Activated naive CD8-positive, alpha-beta T cell treated with anti-CD3 and anti-CD28 coated beads for 36 hours (primary cell): ENCODE results near the gene DTNB. TPM values are rescaled to one million over a fixed set of nuclear protein-coding genes. Genes with fewer than 3 reads are reported as not detected.

ENCODE experiments used
- DNase-seq: peaks from one replicate; pipeline ENCODE4 v3.0.0; 2021
- H3K27ac Mint-ChIP-seq: one replicate; pipeline ENCODE4 v1.8.0; 2022; ENCODE audit warnings: mild to moderate bottlenecking, moderate library complexity, mixed read lengths
- H3K27me3 Mint-ChIP-seq: one replicate; pipeline ENCODE4 v1.8.0; 2022; ENCODE audit warnings: mild to moderate bottlenecking, mixed read lengths
- H3K36me3 Mint-ChIP-seq: one replicate; pipeline ENCODE4 v1.8.0; 2021; ENCODE audit warnings: mild to moderate bottlenecking, mixed read lengths
- H3K4me1 Mint-ChIP-seq: one replicate; pipeline ENCODE4 v1.8.0; 2021; ENCODE audit warnings: mixed read lengths
- H3K4me3 Mint-ChIP-seq: one replicate; pipeline ENCODE4 v1.8.0; 2022; ENCODE audit warnings: mild to moderate bottlenecking, moderate library complexity, mixed read lengths
- H3K9me3 Mint-ChIP-seq: one replicate; pipeline ENCODE4 v1.8.0; 2022; ENCODE audit warnings: mixed read lengths
- total RNA-seq, 2 experiments: library from RNA; stranded (reverse); gene quantifications; one replicate each; pipeline ENCODE4 v1.2.3, GENCODE V29; 2021

The DTNB gene
- total RNA-seq, 2 experiments from 2014 or later: 14.3 to 15.5 TPM

GRCh38 chr2:25379535-25379934 lies 293.8 kb downstream of the DTNB start:
- no peak overlapping the region for H3K4me3 Mint-ChIP-seq
- H3K27ac Mint-ChIP-seq: peak overlapping the region; percentile 99
- no peak for DNase-seq

GRCh38 chr2:25378731-25379490 lies 294.5 kb downstream of the DTNB start:
- Mint-ChIP-seq H3K4me1 (peaks cover 36% of the 10 kb centered on the region), H3K36me3 (peaks cover 11% of the 10 kb centered on the region), H3K4me3 (peak overlapping the region; percentile 44), H3K27me3 (no peaks in the 10 kb centered on the region), H3K9me3 (peaks cover 2% of the 10 kb centered on the region), H3K27ac (peak overlapping the region; percentile 99)
- DNase-seq: no peak

More at GRCh38 chr2:25379535-25379934, 293.8 kb downstream of the DTNB start:
- Mint-ChIP-seq H3K9me3 (peaks cover 2% of the 10 kb centered on the region), H3K36me3 (peaks cover 11% of the 10 kb centered on the region), H3K4me1 (peaks cover 36% of the 10 kb centered on the region), H3K27me3 (no peaks in the 10 kb centered on the region)

GRCh38 chr2:25377822-25378421 lies 295.5 kb downstream of the DTNB start:
- Mint-ChIP-seq H3K27ac (peak overlapping the region; percentile 99), H3K36me3 (peaks cover 11% of the 10 kb centered on the region), H3K4me3 (peak overlapping the region; percentile 82), H3K27me3 (no peaks in the 10 kb centered on the region), H3K4me1 (peaks cover 36% of the 10 kb centered on the region), H3K9me3 (peaks cover 2% of the 10 kb centered on the region)
- no peak for DNase-seq

GRCh38 chr2:25376750-25377621 lies 296.4 kb downstream of the DTNB start:
- DNase-seq: peak; percentile 99
- H3K9me3 Mint-ChIP-seq: peaks cover 2% of the 10 kb centered on the region
- peak overlapping the region; percentile 82 for H3K4me3 Mint-ChIP-seq
- peak overlapping the region; percentile 99 for H3K27ac Mint-ChIP-seq
- H3K4me1 Mint-ChIP-seq: peaks cover 36% of the 10 kb centered on the region
- H3K36me3 Mint-ChIP-seq: peaks cover 11% of the 10 kb centered on the region
- no peaks in the 10 kb centered on the region for H3K27me3 Mint-ChIP-seq

- peak overlapping the region; percentile 94 for H3K27ac Mint-ChIP-seq
- peaks cover 36% of the 10 kb centered on the region for H3K4me1 Mint-ChIP-seq
- H3K27me3 Mint-ChIP-seq: no peaks in the 10 kb centered on the region
- H3K36me3 Mint-ChIP-seq: peaks cover 11% of the 10 kb centered on the region
- no peak for DNase-seq
- H3K9me3 Mint-ChIP-seq: peaks cover 2% of the 10 kb centered on the region
- peak overlapping the region; percentile 64 for H3K4me3 Mint-ChIP-seq
Measured at GRCh38 chr2:25375989-25376545, 297.3 kb downstream of the DTNB start.

- DNase-seq: no peak
- Mint-ChIP-seq H3K9me3 (peaks cover 2% of the 10 kb centered on the region), H3K36me3 (peaks cover 11% of the 10 kb centered on the region), H3K27me3 (no peaks in the 10 kb centered on the region), H3K4me1 (peaks cover 36% of the 10 kb centered on the region), H3K4me3 (no peak overlapping the region), H3K27ac (no peak overlapping the region)
Measured at GRCh38 chr2:25375371-25375988, 297.9 kb downstream of the DTNB start.

- no peaks in the 10 kb centered on the region for H3K27me3 Mint-ChIP-seq
- H3K4me1 Mint-ChIP-seq: peaks cover 31% of the 10 kb centered on the region
- H3K4me3 Mint-ChIP-seq: no peak overlapping the region
- H3K9me3 Mint-ChIP-seq: peaks cover 2% of the 10 kb centered on the region
- no peak for DNase-seq
- peaks cover 11% of the 10 kb centered on the region for H3K36me3 Mint-ChIP-seq
- no peak overlapping the region for H3K27ac Mint-ChIP-seq
Measured at GRCh38 chr2:25374827-25375226, 298.6 kb downstream of the DTNB start.

GRCh38 chr2:25374411-25374810 lies 299.0 kb downstream of the DTNB start:
- Mint-ChIP-seq H3K27ac (no peak overlapping the region), H3K4me1 (peaks cover 28% of the 10 kb centered on the region), H3K4me3 (no peak overlapping the region), H3K36me3 (peaks cover 11% of the 10 kb centered on the region), H3K27me3 (no peaks in the 10 kb centered on the region), H3K9me3 (peaks cover 2% of the 10 kb centered on the region)
- no peak for DNase-seq

GRCh38 chr2:25373269-25373981 lies 300.0 kb downstream of the DTNB start:
- H3K36me3 Mint-ChIP-seq: peaks cover 9% of the 10 kb centered on the region
- no peak for DNase-seq
- no peak overlapping the region for H3K4me3 Mint-ChIP-seq
- H3K27me3 Mint-ChIP-seq: no peaks in the 10 kb centered on the region
- H3K9me3 Mint-ChIP-seq: peaks cover 2% of the 10 kb centered on the region
- H3K4me1 Mint-ChIP-seq: peaks cover 19% of the 10 kb centered on the region
- H3K27ac Mint-ChIP-seq: no peak overlapping the region

- peaks cover 5% of the 10 kb centered on the region for H3K36me3 Mint-ChIP-seq
- H3K27me3 Mint-ChIP-seq: no peaks in the 10 kb centered on the region
- DNase-seq: no peak
- peaks cover 2% of the 10 kb centered on the region for H3K9me3 Mint-ChIP-seq
- peaks cover 15% of the 10 kb centered on the region for H3K4me1 Mint-ChIP-seq
- H3K27ac Mint-ChIP-seq: no peak overlapping the region
- H3K4me3 Mint-ChIP-seq: no peak overlapping the region
Measured at GRCh38 chr2:25372405-25373268, 300.7 kb downstream of the DTNB start.

GRCh38 chr2:25371253-25372241 lies 301.8 kb downstream of the DTNB start:
- H3K4me3 Mint-ChIP-seq: no peak overlapping the region
- peaks cover 6% of the 10 kb centered on the region for H3K4me1 Mint-ChIP-seq
- no peak for DNase-seq
- no peaks in the 10 kb centered on the region for H3K36me3 Mint-ChIP-seq
- no peak overlapping the region for H3K27ac Mint-ChIP-seq
- H3K9me3 Mint-ChIP-seq: no peaks in the 10 kb centered on the region
- H3K27me3 Mint-ChIP-seq: no peaks in the 10 kb centered on the region

GRCh38 chr2:25369876-25370275 lies 303.5 kb downstream of the DTNB start:
- peak overlapping the region; percentile 5 for H3K27ac Mint-ChIP-seq
- no peak for DNase-seq
- H3K27me3 Mint-ChIP-seq: no peaks in the 10 kb centered on the region
- no peaks in the 10 kb centered on the region for H3K9me3 Mint-ChIP-seq
- H3K36me3 Mint-ChIP-seq: no peaks in the 10 kb centered on the region
- no peak overlapping the region for H3K4me3 Mint-ChIP-seq
- no peaks in the 10 kb centered on the region for H3K4me1 Mint-ChIP-seq
